SK-N-SH treated with all-trans-retinoic acid at 6 μM for 48 hours (cell line): Measurements from ENCODE around the gene MYCN.
"Not testable (repeated sequence)": the region's sequence is repeated elsewhere in the genome, so short reads cannot be mapped to it uniquely, and the experiment has no call there.

Source experiments
- CSDC2 ChIP-seq: fragments of 250-450 bp; sonication (Bioruptor Pico); IDR thresholded peaks from 2 replicates; pipeline ENCODE4 v1.5.0; 2020; ENCODE audit warnings: mild to moderate bottlenecking, moderate library complexity
- PATZ1 ChIP-seq: fragments of 250-450 bp; sonication (Bioruptor Pico); IDR thresholded peaks from 2 replicates; pipeline ENCODE4 v1.8.0; 2020; ENCODE audit warnings: mild to moderate bottlenecking, moderate library complexity, borderline replicate concordance
- PPARA ChIP-seq: fragments of 250-450 bp; sonication (Bioruptor Pico); IDR thresholded peaks from 2 replicates; pipeline ENCODE4 v1.5.0; 2020; ENCODE audit warnings: mild to moderate bottlenecking, borderline replicate concordance
- RARB ChIP-seq: fragments of 250-450 bp; sonication (Bioruptor Pico); IDR thresholded peaks from 2 replicates; pipeline ENCODE4 v1.8.0; 2021; ENCODE audit warnings: mild to moderate bottlenecking, moderate library complexity
- TCF4 ChIP-seq: fragments of 250-450 bp; sonication (Bioruptor Pico); IDR thresholded peaks from 2 replicates; pipeline ENCODE4 v1.8.0; 2021; ENCODE audit warnings: mild to moderate bottlenecking, moderate library complexity, borderline replicate concordance
- TSHZ2 ChIP-seq: fragments of 250-450 bp; sonication (Bioruptor Pico); IDR thresholded peaks from 2 replicates; pipeline ENCODE4 v1.5.0; 2020; ENCODE audit warnings: mild to moderate bottlenecking, moderate library complexity
- ZC3H10 ChIP-seq: fragments of 250-450 bp; sonication (Bioruptor Pico); IDR thresholded peaks from 2 replicates; pipeline ENCODE4 v1.5.1; 2021; ENCODE audit warnings: mild to moderate bottlenecking, moderate library complexity
- ZFP30 ChIP-seq: fragments of 450-650 bp; formaldehyde crosslinking; IDR thresholded peaks from 2 replicates; pipeline ENCODE4 v1.5.0; 2022; ENCODE audit warnings: mild to moderate bottlenecking, moderate library complexity
- ZNF565 ChIP-seq: fragments of 450-650 bp; formaldehyde crosslinking; conservative IDR thresholded peaks from 2 replicates; pipeline ENCODE4 v1.5.0; 2020; ENCODE audit warnings: low read depth, mild to moderate bottlenecking, moderate library complexity
- ZNF70 ChIP-seq: fragments of 450-650 bp; formaldehyde crosslinking; IDR thresholded peaks from 2 replicates; pipeline ENCODE4 v1.5.0; 2020; ENCODE audit warnings: mild to moderate bottlenecking, moderate library complexity
- TF ChIP-seq, protein P1 (sequence below): fragments of 250-450 bp; sonication (Bioruptor Pico); IDR thresholded peaks from 2 replicates; pipeline ENCODE4 v1.5.1; 2020; ENCODE audit warnings: low read depth, mild to moderate bottlenecking, moderate library complexity

GRCh38 chr2:15915546-15915945 is 24.8 kb upstream of the MYCN start:
- not testable (repeated sequence) for TF ChIP-seq ZFP30; ZNF565 (CRISPR knock-in tag); TSHZ2; ZNF70 (CRISPR knock-in tag); RARB; CSDC2 (CRISPR knock-in tag); PATZ1 (CRISPR knock-in tag); TCF4; ZC3H10 (CRISPR knock-in tag); PPARA (CRISPR knock-in tag)
- TF ChIP-seq, protein P1, sequence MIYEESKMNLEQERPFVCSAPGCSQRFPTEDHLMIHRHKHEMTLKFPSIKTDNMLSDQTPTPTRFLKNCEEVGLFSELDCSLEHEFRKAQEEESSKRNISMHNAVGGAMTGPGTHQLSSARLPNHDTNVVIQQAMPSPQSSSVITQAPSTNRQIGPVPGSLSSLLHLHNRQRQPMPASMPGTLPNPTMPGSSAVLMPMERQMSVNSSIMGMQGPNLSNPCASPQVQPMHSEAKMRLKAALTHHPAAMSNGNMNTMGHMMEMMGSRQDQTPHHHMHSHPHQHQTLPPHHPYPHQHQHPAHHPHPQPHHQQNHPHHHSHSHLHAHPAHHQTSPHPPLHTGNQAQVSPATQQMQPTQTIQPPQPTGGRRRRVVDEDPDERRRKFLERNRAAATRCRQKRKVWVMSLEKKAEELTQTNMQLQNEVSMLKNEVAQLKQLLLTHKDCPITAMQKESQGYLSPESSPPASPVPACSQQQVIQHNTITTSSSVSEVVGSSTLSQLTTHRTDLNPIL (CRISPR knock-in tag) = not testable (repeated sequence)
